A673 (cell line): ENCODE data around the gene VAPA.

ENCODE experiments used
- EZH2 ChIP-seq: fragments of 200-600 bp; sonication (generic); IDR thresholded peaks from 2 replicates; pipeline ENCODE4 v1.6.1; 2017; ENCODE audit warnings: borderline replicate concordance, low read depth, mild to moderate bottlenecking, mixed read lengths, antibody characterized with exemption, low read length; ENCODE audit not compliant: poor library complexity, severe bottlenecking
- TF ChIP-seq, protein P1 (sequence below): fragments of 300-800, 200-600 bp; sonication (generic); conservative IDR thresholded peaks from 2 replicates; pipeline ENCODE4 v1.5.1; 2017; ENCODE audit warnings: low read depth, mild to moderate bottlenecking, antibody characterized with exemption, low read length, moderate library complexity, mixed read lengths

DNA sequence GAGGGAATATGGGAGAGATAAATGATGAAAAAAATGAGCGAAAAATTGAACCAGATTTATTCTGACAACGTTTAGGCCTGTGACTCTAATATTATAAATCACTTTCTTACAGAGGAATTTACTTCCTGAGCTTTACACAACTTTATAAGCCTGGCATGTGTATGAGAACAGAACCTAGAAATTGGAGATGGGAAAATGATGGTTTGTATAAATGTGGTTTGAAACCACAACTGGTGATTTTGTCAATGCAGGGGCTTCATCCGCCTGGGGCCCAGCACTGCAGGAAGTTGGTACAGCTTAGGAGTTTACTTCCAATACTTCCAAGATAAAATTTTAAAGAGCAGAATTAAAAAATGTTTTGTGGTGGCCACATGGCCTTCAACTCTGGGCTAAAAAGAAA, 82.3 kb downstream of the VAPA start:
- TF ChIP-seq, protein P1, sequence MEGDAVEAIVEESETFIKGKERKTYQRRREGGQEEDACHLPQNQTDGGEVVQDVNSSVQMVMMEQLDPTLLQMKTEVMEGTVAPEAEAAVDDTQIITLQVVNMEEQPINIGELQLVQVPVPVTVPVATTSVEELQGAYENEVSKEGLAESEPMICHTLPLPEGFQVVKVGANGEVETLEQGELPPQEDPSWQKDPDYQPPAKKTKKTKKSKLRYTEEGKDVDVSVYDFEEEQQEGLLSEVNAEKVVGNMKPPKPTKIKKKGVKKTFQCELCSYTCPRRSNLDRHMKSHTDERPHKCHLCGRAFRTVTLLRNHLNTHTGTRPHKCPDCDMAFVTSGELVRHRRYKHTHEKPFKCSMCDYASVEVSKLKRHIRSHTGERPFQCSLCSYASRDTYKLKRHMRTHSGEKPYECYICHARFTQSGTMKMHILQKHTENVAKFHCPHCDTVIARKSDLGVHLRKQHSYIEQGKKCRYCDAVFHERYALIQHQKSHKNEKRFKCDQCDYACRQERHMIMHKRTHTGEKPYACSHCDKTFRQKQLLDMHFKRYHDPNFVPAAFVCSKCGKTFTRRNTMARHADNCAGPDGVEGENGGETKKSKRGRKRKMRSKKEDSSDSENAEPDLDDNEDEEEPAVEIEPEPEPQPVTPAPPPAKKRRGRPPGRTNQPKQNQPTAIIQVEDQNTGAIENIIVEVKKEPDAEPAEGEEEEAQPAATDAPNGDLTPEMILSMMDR = no peak
- no peak for TF ChIP-seq EZH2
